ENCODE measurements around the gene MRFAP1L1. TPM values are rescaled to one million over a fixed set of nuclear protein-coding genes. Genes with fewer than 3 reads are reported as not detected.

The MRFAP1L1 gene
- total and polyA plus RNA-seq, 9 of the 15 experiments (the other 6 are each of a cell fraction or from before 2014, with no cell fraction given), result 37.6 to 111 (median 83.8) TPM

GRCh38 chr4:6674500-6675149, 35.0 kb downstream of the MRFAP1L1 start (continued):
- 0 out of 2 replicates have a peak, but pooled peaks have one; percentile 41 for TF ChIP-seq ZNF740 (CRISPR knock-in tag; IDR thresholded peaks at IDR 0.05)
- no peak for TF ChIP-seq ZNF740 (tag; IDR thresholded peaks at IDR 0.05)
- peak; percentile 51 for TF ChIP-seq MTA3 (IDR thresholded peaks at IDR 0.05; ENCODE audit: borderline replicate concordance)
- TF ChIP-seq SMARCE1 (IDR thresholded peaks at IDR 0.05), result 0 out of 2 replicates have a peak, but pooled peaks have one; percentile 58
- peak in 1 of 2 experiments; percentile 66; a peak in 1 of 4 replicates for TF ChIP-seq HDAC1 (IDR thresholded peaks at IDR 0.05)
- TF ChIP-seq RAD21 (CRISPR knock-in tag; conservative IDR thresholded peaks at IDR 0.05 in 1 of 2, IDR thresholded peaks at IDR 0.05 in 1 of 2), result peak; percentile 30 to 44
- 0 out of 2 replicates have a peak, but pooled peaks have one; percentile 33 for TF ChIP-seq FOXP1 (CRISPR knock-in tag; IDR thresholded peaks at IDR 0.05)
- TF ChIP-seq PHB2 (IDR thresholded peaks at IDR 0.05; ENCODE audit: low read depth), result 0 out of 2 replicates have a peak, but pooled peaks have one; percentile 25
- TF ChIP-seq SMARCC2 (IDR thresholded peaks at IDR 0.05; ENCODE audit: low read depth), result peak; percentile 47; the same call in 1 of the 2 replicates
- TF ChIP-seq NUFIP1 (IDR thresholded peaks at IDR 0.05; ENCODE audit: partially characterized antibody), result peak; percentile 56
- TF ChIP-seq CBFA2T2 (conservative IDR thresholded peaks at IDR 0.05), result peak; percentile 56
- TF ChIP-seq CTCFL (IDR thresholded peaks at IDR 0.05; ENCODE audit: borderline replicate concordance, insufficient read depth, low read depth, low read length, poor library complexity, severe bottlenecking), result peak; percentile 42
- TF ChIP-seq CBX5 (IDR thresholded peaks at IDR 0.05; ENCODE audit: borderline replicate concordance, low read depth), result no peak
- no peak for TF ChIP-seq PBX2 (CRISPR knock-in tag; IDR thresholded peaks at IDR 0.05; ENCODE audit: low read depth)
- peak; percentile 83 for TF ChIP-seq PBX2 (tag; conservative IDR thresholded peaks at IDR 0.05; ENCODE audit: low read depth)
- TF ChIP-seq ZZZ3 (IDR thresholded peaks at IDR 0.05), result 0 out of 2 replicates have a peak, but pooled peaks have one; percentile 39
- TF ChIP-seq SREBF2 (CRISPR knock-in tag; IDR thresholded peaks at IDR 0.05), result no peak
- TF ChIP-seq OTX1 (CRISPR knock-in tag; IDR thresholded peaks at IDR 0.05), result 0 out of 2 replicates have a peak, but pooled peaks have one; percentile 46
- TF ChIP-seq NCOA4 (IDR thresholded peaks at IDR 0.05; ENCODE audit: partially characterized antibody), result no peak
- peak; percentile 63; the same call in 1 of the 2 replicates for TF ChIP-seq CREM (IDR thresholded peaks at IDR 0.05; ENCODE audit: low read depth)
- peak; percentile 21 for TF ChIP-seq RBBP5 (IDR thresholded peaks at IDR 0.05; ENCODE audit: borderline replicate concordance, insufficient read depth, low read length, poor library complexity, severe bottlenecking)
- no peak for TF ChIP-seq BRF1 (IDR thresholded peaks at IDR 0.05; ENCODE audit: borderline replicate concordance, extremely low read depth, insufficient read length)
- TF ChIP-seq TCF3 (CRISPR knock-in tag; IDR thresholded peaks at IDR 0.05), result peak; percentile 71
